Upper lobe of left lung (tissue), 6 donors: ENCODE results near the gene SYNJ1. TPM values are rescaled to one million over a fixed set of nuclear protein-coding genes. Genes with fewer than 3 reads are reported as not detected.

Source experiments
- ATAC-seq, 2 donors: fragments of 200-7000 bp; cut with Tn5 transposase; one replicate each; pipeline ENCODE4 v1.9.1; 2022; ENCODE audit warnings: mild to moderate bottlenecking in 2 of 2, moderate library complexity in 2 of 2; ENCODE audit not compliant: low FRiP score in 2 of 2
- DNase-seq, 2 donors: peaks; one replicate each; pipeline ENCODE4 v3.0.0-alpha.2; 2019 to 2020
- H3K27ac ChIP-seq, 4 donors: fragments of 200-600 bp; sonication (generic); one replicate each; pipeline ENCODE4 v1.5.1; 2016 to 2019
- H3K27me3 ChIP-seq, 4 donors: fragments of 200-600 bp; sonication (generic); one replicate each; pipeline ENCODE4 v1.5.1; 2017 to 2019
- H3K36me3 ChIP-seq, 4 donors: fragments of 200-600 bp; sonication (generic); one replicate each; pipeline ENCODE4 v1.5.1; 2016 to 2019
- H3K4me1 ChIP-seq, 4 donors: fragments of 200-600 bp; sonication (generic); one replicate each; pipeline ENCODE4 v1.5.1; 2018 to 2019
- H3K4me3 ChIP-seq, 4 donors: fragments of 200-600 bp; sonication (generic); one replicate each; pipeline ENCODE4 v1.5.1; 2017 to 2019; ENCODE audit warnings: mild to moderate bottlenecking in 2 of 4, moderate library complexity in 1 of 4
- H3K9me3 ChIP-seq, 4 donors: fragments of 200-600 bp; sonication (generic); one replicate each; pipeline ENCODE4 v1.5.1; 2018 to 2019
- EP300 ChIP-seq, 4 donors: sonication (generic); formaldehyde crosslinking; IDR thresholded peaks; one replicate each; pipeline ENCODE4 v1.5.1; 2017; ENCODE audit warnings: antibody characterized with exemption in 4 of 4, control low read depth in 2 of 4
- POLR2A ChIP-seq, 4 donors: fragments of 450-650 bp; IDR thresholded peaks; one replicate each; pipeline ENCODE4 v1.5.1; 2016 to 2017; ENCODE audit warnings: antibody characterized with exemption in 4 of 4, mild to moderate bottlenecking in 2 of 4
- POLR2AphosphoS5 ChIP-seq, 2 donors: sonication (generic); formaldehyde crosslinking; IDR thresholded peaks; one replicate each; pipeline ENCODE4 v1.5.1; 2017; ENCODE audit warnings: antibody characterized with exemption in 2 of 2
- WGBS, 2 donors: methylation state at CpG; one replicate each; pipeline ENCODE4 v1.1.5; 2017 to 2018; 5-methylcytosine and 5-hydroxymethylcytosine counted together
- total RNA-seq, 6 donors: library from RNA; depleted of rRNA in 4 of 6; stranded (reverse); fragments of >200 nt in 4 of 6; gene quantifications; one replicate each; pipeline versions ENCODE4 v1.1.0 to v1.2.1, GENCODE V29; 2016 to 2021
- TF ChIP-seq, protein P1 (sequence below), 6 experiments: fragments of 450-650 bp in 4 of 6; fragments of 200-600 bp in 2 of 6; sonication (generic) in 2 of 6; IDR thresholded peaks; one replicate each; pipeline ENCODE4 v1.5.1; 2016 to 2019; ENCODE audit warnings: antibody characterized with exemption in 6 of 6
- donor health status: DM: no; HTN: no; CAD: no; lungs with moderate emphysema.
- donor health status: DM: no; HTN: yes; CAD: no; lungs with severe emphysema.

SYNJ1 gene
- total RNA-seq, 6 donors from 2014 or later: 11.1 to 24.4 (median 16.7) TPM

DNA sequence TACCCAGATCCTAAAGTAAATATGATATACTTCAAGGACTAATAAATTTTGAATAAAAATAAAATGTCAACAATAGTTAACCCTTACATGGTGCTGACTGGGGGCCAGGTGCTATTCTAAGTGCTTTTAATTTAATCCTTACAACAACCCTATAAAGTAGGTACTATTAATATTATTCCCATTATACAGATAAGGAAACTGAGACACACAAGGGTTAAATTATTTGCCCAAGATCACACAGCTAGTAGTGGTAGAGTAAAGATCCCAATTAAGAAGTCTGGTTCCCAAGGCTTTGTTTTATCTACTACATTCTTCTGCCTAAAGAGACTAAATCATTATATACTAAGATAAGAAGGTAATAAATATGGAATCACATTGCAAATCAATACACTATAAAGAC, 34.2 kb downstream of the SYNJ1 start:
- TF ChIP-seq POLR2A (IDR thresholded peaks at IDR 0.05) (no peak), POLR2AphosphoS5 (IDR thresholded peaks at IDR 0.05) (no peak), EP300 (IDR thresholded peaks at IDR 0.05) (no peak)
- TF ChIP-seq, protein P1, sequence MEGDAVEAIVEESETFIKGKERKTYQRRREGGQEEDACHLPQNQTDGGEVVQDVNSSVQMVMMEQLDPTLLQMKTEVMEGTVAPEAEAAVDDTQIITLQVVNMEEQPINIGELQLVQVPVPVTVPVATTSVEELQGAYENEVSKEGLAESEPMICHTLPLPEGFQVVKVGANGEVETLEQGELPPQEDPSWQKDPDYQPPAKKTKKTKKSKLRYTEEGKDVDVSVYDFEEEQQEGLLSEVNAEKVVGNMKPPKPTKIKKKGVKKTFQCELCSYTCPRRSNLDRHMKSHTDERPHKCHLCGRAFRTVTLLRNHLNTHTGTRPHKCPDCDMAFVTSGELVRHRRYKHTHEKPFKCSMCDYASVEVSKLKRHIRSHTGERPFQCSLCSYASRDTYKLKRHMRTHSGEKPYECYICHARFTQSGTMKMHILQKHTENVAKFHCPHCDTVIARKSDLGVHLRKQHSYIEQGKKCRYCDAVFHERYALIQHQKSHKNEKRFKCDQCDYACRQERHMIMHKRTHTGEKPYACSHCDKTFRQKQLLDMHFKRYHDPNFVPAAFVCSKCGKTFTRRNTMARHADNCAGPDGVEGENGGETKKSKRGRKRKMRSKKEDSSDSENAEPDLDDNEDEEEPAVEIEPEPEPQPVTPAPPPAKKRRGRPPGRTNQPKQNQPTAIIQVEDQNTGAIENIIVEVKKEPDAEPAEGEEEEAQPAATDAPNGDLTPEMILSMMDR (IDR thresholded peaks at IDR 0.05): no peak
- no peaks in the 10 kb centered on the region for H3K27me3 ChIP-seq
- no peak overlapping the region for H3K27ac ChIP-seq
- no peak for DNase-seq
- H3K9me3 ChIP-seq: no peaks in the 10 kb centered on the region
- H3K4me3 ChIP-seq: no peak overlapping the region
- ATAC-seq: no peak
- peaks cover 0 to 24% (median 7%) of the 10 kb centered on the region in 4 donors for H3K36me3 ChIP-seq
- no peaks in the 10 kb centered on the region for H3K4me1 ChIP-seq

DNA sequence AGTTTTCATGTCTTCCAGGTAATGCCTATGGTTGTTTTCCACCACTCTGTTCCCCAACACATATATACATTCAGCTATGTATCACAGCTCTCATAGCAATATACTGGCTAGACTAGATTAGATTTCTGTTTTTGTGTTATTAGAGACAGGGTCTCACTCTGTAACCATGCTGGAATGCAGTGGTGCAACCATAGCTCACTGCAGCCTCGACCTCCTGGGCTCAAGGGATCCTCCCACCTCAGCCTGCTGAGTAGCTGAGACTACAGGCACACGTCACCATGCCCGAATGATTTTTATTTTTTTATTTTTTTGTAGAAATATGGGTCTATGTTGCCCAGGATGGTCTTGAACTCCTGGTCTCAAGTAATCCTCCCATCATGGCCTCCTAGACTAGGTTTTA, 37.7 kb downstream of the SYNJ1 start:
- Histone ChIP-seq H3K27me3 (no peaks in the 10 kb centered on the region), H3K9me3 (no peaks in the 10 kb centered on the region), H3K36me3 (peaks cover 0 to 45% (median 7%) of the 10 kb centered on the region in 4 donors), H3K4me3 (no peak overlapping the region), H3K27ac (no peak overlapping the region), H3K4me1 (no peaks in the 10 kb centered on the region)
- no peak for TF ChIP-seq POLR2AphosphoS5 (IDR thresholded peaks at IDR 0.05)
- WGBS, 2 donors: 32 to 96% methylated on average over 3 of the region's 3 CpGs
- ATAC-seq: no peak
- no peak for DNase-seq

DNA sequence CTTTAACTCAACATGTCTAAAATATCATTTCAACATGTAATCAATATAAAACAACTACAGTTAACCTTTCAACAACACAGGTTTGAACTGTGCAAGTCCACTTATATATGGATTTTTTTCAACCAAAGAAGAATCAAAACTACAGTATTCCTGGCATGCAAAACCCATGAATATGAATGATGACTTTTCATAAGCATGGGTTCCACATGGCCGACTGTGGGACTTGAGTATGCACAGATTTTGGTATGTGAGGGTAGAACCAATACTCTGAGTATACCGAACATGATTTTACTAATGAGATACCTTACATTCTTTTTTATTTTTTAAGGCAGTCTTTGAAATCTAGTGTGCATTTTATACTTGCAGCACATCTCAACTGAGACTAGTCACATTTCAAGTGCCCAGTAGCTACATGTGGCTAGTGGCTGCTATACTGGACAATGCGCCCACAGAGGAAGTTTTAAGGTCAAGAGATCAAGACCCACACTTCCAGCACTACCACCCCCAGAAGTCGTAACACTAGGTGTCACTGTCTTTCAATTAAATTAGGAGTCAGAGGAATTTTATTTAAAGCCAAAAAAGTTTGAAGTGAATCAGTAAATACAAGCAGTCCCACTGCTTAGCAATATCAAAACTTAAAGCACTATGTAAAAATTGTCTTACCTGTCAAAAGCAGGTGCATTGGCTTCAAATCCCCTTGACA, 40.0 kb downstream of the SYNJ1 start:
- H3K27ac ChIP-seq: no peak overlapping the region
- WGBS, 2 donors: 82% methylated on average over 4 of the region's 4 CpGs
- no peaks in the 10 kb centered on the region for H3K4me1 ChIP-seq
- no peak for ATAC-seq
- TF ChIP-seq POLR2AphosphoS5 (IDR thresholded peaks at IDR 0.05) (no peak), POLR2A (IDR thresholded peaks at IDR 0.05) (no peak), EP300 (IDR thresholded peaks at IDR 0.05) (no peak)
- TF ChIP-seq, protein P1 (IDR thresholded peaks at IDR 0.05): no peak
- no peak for DNase-seq
- peaks cover 0 to 43% (median 7%) of the 10 kb centered on the region in 4 donors for H3K36me3 ChIP-seq
- H3K4me3 ChIP-seq: no peak overlapping the region
- H3K9me3 ChIP-seq: no peaks in the 10 kb centered on the region
- H3K27me3 ChIP-seq: no peaks in the 10 kb centered on the region

DNA sequence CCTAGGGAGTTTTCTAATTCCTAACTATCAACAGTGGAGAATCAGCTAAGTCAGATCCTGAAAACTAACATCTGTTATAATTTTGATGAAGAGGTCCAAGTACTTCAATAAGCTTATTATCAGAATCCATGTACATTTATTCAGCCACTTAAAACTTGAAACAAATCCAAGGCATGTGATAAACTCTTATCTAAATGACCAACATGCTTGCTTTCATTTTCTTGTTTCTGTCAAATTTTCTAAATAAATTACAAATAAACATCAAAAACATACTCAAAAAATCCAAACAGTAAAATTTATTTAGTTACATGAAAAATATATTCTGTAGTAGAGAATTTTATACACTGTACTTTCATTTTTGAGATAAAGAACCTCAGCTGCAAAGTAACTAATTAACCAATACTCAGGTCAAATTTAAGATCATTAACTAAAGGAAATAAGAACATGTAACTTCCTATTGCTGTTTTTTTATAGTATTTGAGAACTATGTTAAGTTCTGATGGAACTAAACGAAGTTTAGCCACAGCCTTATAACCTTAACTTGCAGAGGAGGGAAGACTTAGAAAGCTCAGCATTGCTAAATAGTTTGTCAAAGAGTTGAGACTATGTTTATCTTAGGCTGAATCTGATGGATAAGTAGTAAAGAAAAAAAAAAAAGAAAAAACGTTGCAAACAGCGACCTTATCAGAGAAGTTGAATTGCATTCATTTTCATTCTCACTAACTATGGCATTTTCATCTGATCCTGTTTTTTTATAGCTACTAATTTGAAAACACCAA, 44.9 kb downstream of the SYNJ1 start:
- 28 to 35% methylated on average over 3 of the region's 3 CpGs for WGBS, 2 donors
- DNase-seq: no peak
- H3K36me3 ChIP-seq: peaks cover 0 to 44% (median 2%) of the 10 kb centered on the region in 4 donors

DNA sequence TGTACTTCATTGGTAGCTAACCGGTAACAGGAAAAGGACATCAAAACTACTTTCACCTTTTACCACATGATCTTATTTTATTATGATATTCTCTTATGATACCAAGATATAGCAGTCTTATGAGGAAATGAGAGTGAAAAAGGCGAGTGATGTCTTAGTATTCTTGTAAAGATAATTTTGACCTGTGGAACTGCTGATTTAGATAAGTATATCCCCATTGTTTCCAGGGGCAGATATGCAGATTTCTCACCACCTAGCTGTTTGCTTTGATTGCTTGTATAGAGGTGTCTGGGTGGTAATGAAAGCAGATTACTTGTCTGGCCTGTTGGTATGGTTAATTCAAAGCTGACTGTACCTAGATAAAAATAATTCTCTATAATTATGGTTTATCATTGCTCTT, 53.1 kb downstream of the SYNJ1 start:
- H3K27me3 ChIP-seq: no peaks in the 10 kb centered on the region
- WGBS, 2 donors: 85 to 93% methylated on average over 2 of the region's 2 CpGs
- ATAC-seq: no peak
- H3K9me3 ChIP-seq: no peaks in the 10 kb centered on the region
- H3K4me3 ChIP-seq: no peak overlapping the region
- no peak overlapping the region for H3K27ac ChIP-seq
- H3K36me3 ChIP-seq: peaks cover 0 to 55% (median 5%) of the 10 kb centered on the region in 4 donors
- TF ChIP-seq, protein P1 (IDR thresholded peaks at IDR 0.05): no peak
- TF ChIP-seq POLR2A (IDR thresholded peaks at IDR 0.05) (no peak), EP300 (IDR thresholded peaks at IDR 0.05) (no peak), POLR2AphosphoS5 (IDR thresholded peaks at IDR 0.05) (no peak)
- no peak for DNase-seq
- H3K4me1 ChIP-seq: no peaks in the 10 kb centered on the region

More for the DNA sequence above, 44.9 kb downstream of the SYNJ1 start:
- no peak for ATAC-seq
- Histone ChIP-seq H3K9me3 (no peaks in the 10 kb centered on the region), H3K27me3 (no peaks in the 10 kb centered on the region), H3K4me1 (no peaks in the 10 kb centered on the region), H3K27ac (no peak overlapping the region), H3K4me3 (no peak overlapping the region)
- TF ChIP-seq, protein P1 (IDR thresholded peaks at IDR 0.05): no peak
- TF ChIP-seq EP300 (IDR thresholded peaks at IDR 0.05) (no peak), POLR2A (IDR thresholded peaks at IDR 0.05) (no peak), POLR2AphosphoS5 (IDR thresholded peaks at IDR 0.05) (no peak)
